Common myeloid progenitor, CD34-positive (primary cell): ENCODE measurements around the gene RHBG.

Experiments
- CTCF ChIA-PET: fragments of 350-600 bp; sonication (Branson Sonifier 250); formaldehyde crosslinking; loops from one replicate; lab custom pipeline; 2021; ENCODE audit warnings: antibody characterized with exemption; lab: Charles Lee
- POLR2A ChIA-PET: fragments of 350-600 bp; sonication (Branson Sonifier 250); formaldehyde crosslinking; loops from one replicate; lab custom pipeline; 2021; ENCODE audit warnings: antibody characterized with exemption; lab: Charles Lee
- DNase-seq, 3 donors: peaks; one replicate each; pipeline versions ENCODE4 v3.0.0 to v3.0.0-alpha.2; 2013
- H3K27ac ChIP-seq, 2 experiments: 1 replicate in 1 of 2; 2 replicates in 1 of 2; pipeline ENCODE4 v1.7.0; 2013; ENCODE audit warnings: inconsistent platforms in 2 of 2, low read length in 2 of 2, mild to moderate bottlenecking in 2 of 2, low read depth in 1 of 2, moderate library complexity in 1 of 2; ENCODE audit not compliant: severe bottlenecking in 2 of 2, insufficient read depth in 1 of 2, poor library complexity in 1 of 2
- H3K27me3 ChIP-seq, 5 experiments: replicated peaks in 2 of 5; 1 replicate in 3 of 5; 2 replicates in 2 of 5; pipeline versions ENCODE4 v1.6.1 to v1.7.0; 2013; ENCODE audit warnings: low read length in 4 of 5, mild to moderate bottlenecking in 2 of 5, moderate library complexity in 2 of 5, inconsistent platforms in 1 of 5; ENCODE audit not compliant: insufficient read depth in 5 of 5, control insufficient read depth in 4 of 5
- H3K36me3 ChIP-seq, 4 experiments: 1 replicate in 2 of 4; 2 replicates in 2 of 4; pipeline versions ENCODE4 v1.6.1 to v1.7.0; 2013; ENCODE audit warnings: low read length in 3 of 4, control low read depth in 1 of 4, mild to moderate bottlenecking in 1 of 4; ENCODE audit not compliant: control insufficient read depth in 4 of 4, insufficient read depth in 4 of 4
- H3K4me1 ChIP-seq, 4 experiments: 1 replicate in 3 of 4; 2 replicates in 1 of 4; pipeline versions ENCODE4 v1.6.1 to v1.7.1; 2013; ENCODE audit warnings: low read length in 3 of 4, mild to moderate bottlenecking in 3 of 4, control low read depth in 1 of 4, inconsistent platforms in 1 of 4, moderate library complexity in 1 of 4; ENCODE audit not compliant: control insufficient read depth in 4 of 4, insufficient read depth in 4 of 4; ENCODE audit errors: control extremely low read depth in 1 of 4
- H3K4me3 ChIP-seq, 7 experiments: 1 replicate in 4 of 7; 2 replicates in 3 of 7; pipeline versions ENCODE4 v1.5.1 to v1.7.0; 2013; ENCODE audit warnings: mild to moderate bottlenecking in 7 of 7, low read length in 6 of 7, moderate library complexity in 6 of 7, inconsistent platforms in 2 of 7, low read depth in 2 of 7, control low read depth in 1 of 7; ENCODE audit not compliant: insufficient read depth in 4 of 7, control insufficient read depth in 1 of 7; ENCODE audit errors: extremely low read depth in 1 of 7
- H3K9me3 ChIP-seq, 5 experiments: 1 replicate in 4 of 5; 2 replicates in 1 of 5; pipeline versions ENCODE4 v1.6.1 to v1.7.1; 2013; ENCODE audit warnings: low read length in 4 of 5, mild to moderate bottlenecking in 2 of 5, inconsistent platforms in 1 of 5, low read depth in 1 of 5, moderate library complexity in 1 of 5; ENCODE audit not compliant: control insufficient read depth in 4 of 5, insufficient read depth in 2 of 5; ENCODE audit errors: control extremely low read depth in 1 of 5
- WGBS: methylation state at CpG from one replicate; pipeline ENCODE4 v1.1.5; 2013; ENCODE audit not compliant: insufficient coverage; 5-methylcytosine and 5-hydroxymethylcytosine counted together

RHBG gene

GRCh38 chr1:156421939-156422601 is 53.1 kb downstream of the RHBG start:
- peak overlapping the region in 2 of 7 experiments; percentile 40 to 46 for H3K4me3 ChIP-seq
- ChIA-PET CTCF (interaction anchor here (1.0 to 4.6 kb wide), 5 partner anchors 9 to 41 kb away, joined by 3 to 18 read pairs (median 5); no protein-coding TSS in a partner anchor), POLR2A (no interaction called here)
- no peaks in the 10 kb centered on the region for H3K9me3 ChIP-seq
- H3K27ac ChIP-seq = no peak overlapping the region
- peaks cover 0 to 23% (median 18%) of the 10 kb centered on the region in 4 experiments for H3K4me1 ChIP-seq
- WGBS = 18% methylated on average over 10 of the region's 12 CpGs
- peaks cover 27 to 99% (median 59%) of the 10 kb centered on the region in 5 experiments for H3K27me3 ChIP-seq
- H3K36me3 ChIP-seq = no peaks in the 10 kb centered on the region
- no peak for DNase-seq

- Histone ChIP-seq H3K4me1 (peaks cover 0 to 23% (median 18%) of the 10 kb centered on the region in 4 experiments), H3K27me3 (peaks cover 22 to 99% (median 65%) of the 10 kb centered on the region in 5 experiments), H3K27ac (no peak overlapping the region), H3K36me3 (no peaks in the 10 kb centered on the region), H3K4me3 (no peak overlapping the region), H3K9me3 (no peaks in the 10 kb centered on the region)
- no peak for DNase-seq
- WGBS = 27% methylated on average over 8 of the region's 15 CpGs
- ChIA-PET POLR2A (no interaction called here), CTCF (interaction anchor here (0.5 to 4.6 kb wide), 6 partner anchors 9 to 44 kb away, joined by 3 to 18 read pairs (median 4); no protein-coding TSS in a partner anchor)
Observed at GRCh38 chr1:156422602-156423091, 53.6 kb downstream of the RHBG start.

GRCh38 chr1:156423422-156424352 is 54.7 kb downstream of the RHBG start:
- no peak for DNase-seq
- CTCF ChIA-PET = interaction anchor here (0.5 to 4.6 kb wide), 12 partner anchors 8 to 43 kb away, joined by 3 to 18 read pairs (median 6); no protein-coding TSS in a partner anchor
- Histone ChIP-seq H3K27ac (no peak overlapping the region), H3K27me3 (peaks cover 19 to 99% (median 66%) of the 10 kb centered on the region in 5 experiments), H3K4me3 (no peak overlapping the region), H3K4me1 (peaks cover 0 to 23% (median 18%) of the 10 kb centered on the region in 4 experiments), H3K9me3 (no peaks in the 10 kb centered on the region), H3K36me3 (no peaks in the 10 kb centered on the region)
- WGBS = 46% methylated on average over 5 of the region's 7 CpGs
- POLR2A ChIA-PET = no interaction called here

GRCh38 chr1:156424806-156425432 is 55.9 kb downstream of the RHBG start:
- ChIA-PET CTCF (interaction anchor here (0.9 to 4.6 kb wide), 9 partner anchors 9 to 40 kb away, joined by 3 to 18 read pairs (median 6); no protein-coding TSS in a partner anchor), POLR2A (no interaction called here)
- WGBS = 84% methylated on average over 10 of the region's 10 CpGs
- Histone ChIP-seq H3K36me3 (no peaks in the 10 kb centered on the region), H3K27ac (no peak overlapping the region), H3K9me3 (no peaks in the 10 kb centered on the region), H3K27me3 (peaks cover 11 to 99% (median 65%) of the 10 kb centered on the region in 5 experiments), H3K4me1 (peaks cover 0 to 21% (median 17%) of the 10 kb centered on the region in 4 experiments), H3K4me3 (no peak overlapping the region)
- no peak for DNase-seq

GRCh38 chr1:156425943-156426342 is 56.9 kb downstream of the RHBG start:
- Histone ChIP-seq H3K4me1 (peaks cover 0 to 10% (median 8%) of the 10 kb centered on the region in 4 experiments), H3K27ac (no peak overlapping the region), H3K27me3 (peaks cover 11 to 99% (median 65%) of the 10 kb centered on the region in 5 experiments), H3K4me3 (no peak overlapping the region), H3K36me3 (no peaks in the 10 kb centered on the region), H3K9me3 (no peaks in the 10 kb centered on the region)
- 100% methylated on average over 4 of the region's 7 CpGs for WGBS
- ChIA-PET POLR2A (no interaction called here), CTCF (interaction anchor here (0.9 to 4.6 kb wide), 4 partner anchors 8 to 41 kb away, joined by 3 to 18 read pairs (median 6); no protein-coding TSS in a partner anchor)
- DNase-seq = no peak

GRCh38 chr1:156427957-156428356 is 58.9 kb downstream of the RHBG start:
- H3K36me3 ChIP-seq = no peaks in the 10 kb centered on the region
- DNase-seq = no peak
- H3K27me3 ChIP-seq = peaks cover 17 to 99% (median 68%) of the 10 kb centered on the region in 5 experiments
- ChIA-PET POLR2A (no interaction called here), CTCF (interaction anchor here (1.2 to 7.2 kb wide), 4 partner anchors 9 to 42 kb away, joined by 3 to 38 read pairs (median 20); no protein-coding TSS in a partner anchor)
- no peaks in the 10 kb centered on the region for H3K4me1 ChIP-seq
- no peak overlapping the region for H3K27ac ChIP-seq
- H3K9me3 ChIP-seq = no peaks in the 10 kb centered on the region
- WGBS = 75% methylated on average over 4 of the region's 5 CpGs
- H3K4me3 ChIP-seq = no peak overlapping the region
